Stimulated activated naive B cell treated with anti-CD40 and anti-IgM and Interleukin-4, amounts not matched to agents 10 μg/mL and 1 μg/mL and 100 μg/mL, for 72 hours (primary cell): ENCODE measurements around the gene DPP10.

Experiments
- ATAC-seq, 2 donors: fragments of 150-1000 bp; cut with Tn5 transposase; replicated peaks; 2 replicates each; pipeline ENCODE4 v1.10.0; 2021; ENCODE audit warnings: moderate library complexity in 1 of 2
- DNase-seq: peaks from one replicate; pipeline ENCODE4 v3.0.0; 2021
- H3K27ac Mint-ChIP-seq: one replicate; pipeline ENCODE4 v1.8.0; 2022; ENCODE audit warnings: mild to moderate bottlenecking, mixed read lengths
- H3K27me3 Mint-ChIP-seq, 2 donors: one replicate each; pipeline ENCODE4 v1.8.0; 2022; ENCODE audit warnings: mixed read lengths in 2 of 2
- H3K36me3 Mint-ChIP-seq, 2 donors: one replicate each; pipeline ENCODE4 v1.8.0; 2022; ENCODE audit warnings: mixed read lengths in 2 of 2, mild to moderate bottlenecking in 1 of 2
- H3K4me1 Mint-ChIP-seq, 2 donors: one replicate each; pipeline ENCODE4 v1.8.0; 2022; ENCODE audit warnings: mixed read lengths in 2 of 2, mild to moderate bottlenecking in 1 of 2
- H3K4me3 Mint-ChIP-seq, 2 donors: one replicate each; pipeline ENCODE4 v1.8.0; 2022; ENCODE audit warnings: mild to moderate bottlenecking in 2 of 2, mixed read lengths in 2 of 2, moderate library complexity in 1 of 2
- H3K9me3 Mint-ChIP-seq, 2 donors: one replicate each; pipeline ENCODE4 v1.8.0; 2022; ENCODE audit warnings: mixed read lengths in 2 of 2, mild to moderate bottlenecking in 1 of 2

DPP10 gene

GRCh38 chr2:114684403-114684802 lies 242.0 kb downstream of the DPP10 start:
- H3K27ac Mint-ChIP-seq = no peak overlapping the region
- peaks cover 0 to 2% of the 10 kb centered on the region in 2 donors for H3K9me3 Mint-ChIP-seq
- H3K27me3 Mint-ChIP-seq = no peaks in the 10 kb centered on the region
- ATAC-seq (no peak), DNase-seq (no peak)
- no peaks in the 10 kb centered on the region for H3K4me1 Mint-ChIP-seq
- no peaks in the 10 kb centered on the region for H3K36me3 Mint-ChIP-seq
- H3K4me3 Mint-ChIP-seq = no peak overlapping the region

- Mint-ChIP-seq H3K27ac (no peak overlapping the region), H3K4me1 (no peaks in the 10 kb centered on the region), H3K27me3 (no peaks in the 10 kb centered on the region), H3K36me3 (no peaks in the 10 kb centered on the region), H3K9me3 (peaks cover 0 to 2% of the 10 kb centered on the region in 2 donors), H3K4me3 (no peak overlapping the region)
- ATAC-seq = no peak
- DNase-seq = no peak
These were observed 242.7 kb downstream of the DPP10 start for GRCh38 chr2:114685102-114685501.

GRCh38 chr2:114688241-114688640 lies 245.8 kb downstream of the DPP10 start:
- Mint-ChIP-seq H3K27ac (no peak overlapping the region), H3K27me3 (no peaks in the 10 kb centered on the region), H3K9me3 (peaks cover 0 to 4% of the 10 kb centered on the region in 2 donors), H3K36me3 (no peaks in the 10 kb centered on the region), H3K4me1 (no peaks in the 10 kb centered on the region), H3K4me3 (no peak overlapping the region)
- DNase-seq (no peak), ATAC-seq (no peak)

- DNase-seq = no peak
- no peaks in the 10 kb centered on the region for H3K4me1 Mint-ChIP-seq
- H3K27me3 Mint-ChIP-seq = no peaks in the 10 kb centered on the region
- H3K27ac Mint-ChIP-seq = no peak overlapping the region
- no peak overlapping the region for H3K4me3 Mint-ChIP-seq
- ATAC-seq = no peak
- H3K36me3 Mint-ChIP-seq = no peaks in the 10 kb centered on the region
- H3K9me3 Mint-ChIP-seq = peaks cover 0 to 1% of the 10 kb centered on the region in 2 donors
These were observed 256.1 kb downstream of the DPP10 start for GRCh38 chr2:114698520-114698919.

- DNase-seq (no peak), ATAC-seq (no peak)
- Mint-ChIP-seq H3K36me3 (no peaks in the 10 kb centered on the region), H3K27me3 (no peaks in the 10 kb centered on the region), H3K27ac (no peak overlapping the region), H3K9me3 (peaks cover 0 to 4% of the 10 kb centered on the region in 2 donors), H3K4me3 (no peak overlapping the region), H3K4me1 (no peaks in the 10 kb centered on the region)
These were observed 257.0 kb downstream of the DPP10 start for GRCh38 chr2:114699423-114699944.

GRCh38 chr2:114700440-114700839 lies 258.0 kb downstream of the DPP10 start:
- no peaks in the 10 kb centered on the region for H3K4me1 Mint-ChIP-seq
- H3K27ac Mint-ChIP-seq = no peak overlapping the region
- H3K4me3 Mint-ChIP-seq = no peak overlapping the region
- DNase-seq (no peak), ATAC-seq (no peak)
- H3K9me3 Mint-ChIP-seq = peaks cover 0 to 6% of the 10 kb centered on the region in 2 donors
- no peaks in the 10 kb centered on the region for H3K27me3 Mint-ChIP-seq
- H3K36me3 Mint-ChIP-seq = no peaks in the 10 kb centered on the region

- Mint-ChIP-seq H3K36me3 (no peaks in the 10 kb centered on the region), H3K9me3 (no peaks in the 10 kb centered on the region), H3K4me3 (no peak overlapping the region), H3K27me3 (no peaks in the 10 kb centered on the region), H3K27ac (no peak overlapping the region), H3K4me1 (no peaks in the 10 kb centered on the region)
- no peak for ATAC-seq
- no peak for DNase-seq
These were observed 267.8 kb downstream of the DPP10 start for GRCh38 chr2:114709936-114710850.

- H3K36me3 Mint-ChIP-seq = no peaks in the 10 kb centered on the region
- H3K4me3 Mint-ChIP-seq = no peak overlapping the region
- no peaks in the 10 kb centered on the region for H3K4me1 Mint-ChIP-seq
These were observed 271.9 kb downstream of the DPP10 start for GRCh38 chr2:114714313-114714712.

GRCh38 chr2:114717049-114717448 lies 274.6 kb downstream of the DPP10 start:
- Mint-ChIP-seq H3K27me3 (no peaks in the 10 kb centered on the region), H3K36me3 (no peaks in the 10 kb centered on the region), H3K9me3 (no peaks in the 10 kb centered on the region), H3K27ac (no peak overlapping the region), H3K4me1 (no peaks in the 10 kb centered on the region), H3K4me3 (no peak overlapping the region)
- DNase-seq (no peak), ATAC-seq (no peak)

More at GRCh38 chr2:114714313-114714712, 271.9 kb downstream of the DPP10 start:
- no peaks in the 10 kb centered on the region for H3K27me3 Mint-ChIP-seq
- DNase-seq (no peak), ATAC-seq (no peak)
- no peak overlapping the region for H3K27ac Mint-ChIP-seq
- no peaks in the 10 kb centered on the region for H3K9me3 Mint-ChIP-seq

GRCh38 chr2:114724454-114724853 lies 282.0 kb downstream of the DPP10 start:
- Mint-ChIP-seq H3K36me3 (no peaks in the 10 kb centered on the region), H3K27ac (no peak overlapping the region), H3K4me1 (no peaks in the 10 kb centered on the region), H3K9me3 (peaks cover 0 to 2% of the 10 kb centered on the region in 2 donors), H3K27me3 (no peaks in the 10 kb centered on the region), H3K4me3 (no peak overlapping the region)
- ATAC-seq = no peak
- no peak for DNase-seq

- no peak overlapping the region for H3K4me3 Mint-ChIP-seq
- DNase-seq (no peak), ATAC-seq (no peak)
- no peaks in the 10 kb centered on the region for H3K36me3 Mint-ChIP-seq
- H3K27ac Mint-ChIP-seq = no peak overlapping the region
- H3K4me1 Mint-ChIP-seq = no peaks in the 10 kb centered on the region
- peaks cover 0 to 2% of the 10 kb centered on the region in 2 donors for H3K9me3 Mint-ChIP-seq
- H3K27me3 Mint-ChIP-seq = no peaks in the 10 kb centered on the region
These were observed 284.6 kb downstream of the DPP10 start for GRCh38 chr2:114727012-114727411.

GRCh38 chr2:114728372-114728771 lies 285.9 kb downstream of the DPP10 start:
- Mint-ChIP-seq H3K36me3 (no peaks in the 10 kb centered on the region), H3K4me3 (no peak overlapping the region), H3K27me3 (no peaks in the 10 kb centered on the region), H3K27ac (no peak overlapping the region), H3K4me1 (no peaks in the 10 kb centered on the region), H3K9me3 (peaks cover 0 to 2% of the 10 kb centered on the region in 2 donors)
- DNase-seq (no peak), ATAC-seq (no peak)

- H3K27ac Mint-ChIP-seq = no peak overlapping the region
- no peak overlapping the region for H3K4me3 Mint-ChIP-seq
- peaks cover 0 to 2% of the 10 kb centered on the region in 2 donors for H3K9me3 Mint-ChIP-seq
- DNase-seq (no peak), ATAC-seq (no peak)
- no peaks in the 10 kb centered on the region for H3K36me3 Mint-ChIP-seq
- H3K4me1 Mint-ChIP-seq = no peaks in the 10 kb centered on the region
- no peaks in the 10 kb centered on the region for H3K27me3 Mint-ChIP-seq
These were observed 286.6 kb downstream of the DPP10 start for GRCh38 chr2:114729026-114729425.

- Mint-ChIP-seq H3K9me3 (no peaks in the 10 kb centered on the region), H3K4me1 (no peaks in the 10 kb centered on the region), H3K36me3 (no peaks in the 10 kb centered on the region)
These were observed 292.7 kb downstream of the DPP10 start for GRCh38 chr2:114735126-114735525.

GRCh38 chr2:114742245-114742644 lies 299.8 kb downstream of the DPP10 start:
- Mint-ChIP-seq H3K27me3 (no peaks in the 10 kb centered on the region), H3K9me3 (peaks cover 2 to 4% of the 10 kb centered on the region in 2 donors), H3K4me1 (no peaks in the 10 kb centered on the region)

More at GRCh38 chr2:114735126-114735525, 292.7 kb downstream of the DPP10 start:
- Mint-ChIP-seq H3K4me3 (no peak overlapping the region), H3K27me3 (no peaks in the 10 kb centered on the region), H3K27ac (no peak overlapping the region)
- ATAC-seq (no peak), DNase-seq (no peak)

More at GRCh38 chr2:114742245-114742644, 299.8 kb downstream of the DPP10 start:
- peaks cover 0 to 1% of the 10 kb centered on the region in 2 donors for H3K36me3 Mint-ChIP-seq
- no peak overlapping the region for H3K4me3 Mint-ChIP-seq
- DNase-seq (no peak), ATAC-seq (no peak)
- H3K27ac Mint-ChIP-seq = no peak overlapping the region
